ENCODE results near the gene RALGAPA1.
"Not testable (repeated sequence)": the region's sequence is repeated elsewhere in the genome, so short reads cannot be mapped to it uniquely, and the experiment has no call there.

The RALGAPA1 gene

DNA sequence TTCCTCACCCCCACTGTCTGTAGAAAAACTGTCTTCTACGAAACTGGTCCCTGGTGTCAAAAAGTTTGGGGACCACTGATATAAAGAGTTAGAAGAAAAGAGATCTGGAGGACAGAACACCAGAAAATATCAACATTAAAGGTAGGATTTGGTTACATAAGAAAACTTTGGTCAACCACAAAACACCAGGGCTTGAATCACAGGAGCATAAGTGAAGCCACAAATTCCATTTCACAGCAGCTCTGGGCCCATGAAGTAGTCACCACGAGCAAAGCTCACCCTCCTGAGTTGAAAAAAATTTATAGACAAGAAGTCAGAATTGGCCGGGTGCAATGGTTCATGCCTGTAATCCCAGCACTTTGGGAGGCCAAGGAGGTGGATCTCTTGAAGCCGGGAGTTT, 19.4 kb downstream of the RALGAPA1 start:
- TF ChIP-seq, protein P1, sequence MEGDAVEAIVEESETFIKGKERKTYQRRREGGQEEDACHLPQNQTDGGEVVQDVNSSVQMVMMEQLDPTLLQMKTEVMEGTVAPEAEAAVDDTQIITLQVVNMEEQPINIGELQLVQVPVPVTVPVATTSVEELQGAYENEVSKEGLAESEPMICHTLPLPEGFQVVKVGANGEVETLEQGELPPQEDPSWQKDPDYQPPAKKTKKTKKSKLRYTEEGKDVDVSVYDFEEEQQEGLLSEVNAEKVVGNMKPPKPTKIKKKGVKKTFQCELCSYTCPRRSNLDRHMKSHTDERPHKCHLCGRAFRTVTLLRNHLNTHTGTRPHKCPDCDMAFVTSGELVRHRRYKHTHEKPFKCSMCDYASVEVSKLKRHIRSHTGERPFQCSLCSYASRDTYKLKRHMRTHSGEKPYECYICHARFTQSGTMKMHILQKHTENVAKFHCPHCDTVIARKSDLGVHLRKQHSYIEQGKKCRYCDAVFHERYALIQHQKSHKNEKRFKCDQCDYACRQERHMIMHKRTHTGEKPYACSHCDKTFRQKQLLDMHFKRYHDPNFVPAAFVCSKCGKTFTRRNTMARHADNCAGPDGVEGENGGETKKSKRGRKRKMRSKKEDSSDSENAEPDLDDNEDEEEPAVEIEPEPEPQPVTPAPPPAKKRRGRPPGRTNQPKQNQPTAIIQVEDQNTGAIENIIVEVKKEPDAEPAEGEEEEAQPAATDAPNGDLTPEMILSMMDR (IDR thresholded peaks at IDR 0.05; ENCODE audit: control extremely low read depth, extremely low read depth, low read depth, missing control alignments): no peak
- ChIA-PET POLR2A (no interaction called here), CTCF (interaction anchor here (1.2 kb wide), 1 partner anchor 26 kb away, joined by 3 read pairs; no protein-coding TSS in a partner anchor)
- no peak for DNase-seq (ENCODE audit: extremely low spot score)

- TF ChIP-seq, protein P1 (IDR thresholded peaks at IDR 0.05; ENCODE audit: control extremely low read depth, extremely low read depth, low read depth, missing control alignments): no peak
- POLR2A ChIA-PET: no interaction called here
- CTCF ChIA-PET: interaction anchor here (1.5 to 3.1 kb wide), 3 partner anchors 11 to 27 kb away, joined by 4 to 8 read pairs (median 6); no protein-coding TSS in a partner anchor
- DNase-seq (ENCODE audit: extremely low spot score): no peak
These were observed 22.2 kb downstream of the RALGAPA1 start for GRCh38 chr14:35786856-35787255.

DNA sequence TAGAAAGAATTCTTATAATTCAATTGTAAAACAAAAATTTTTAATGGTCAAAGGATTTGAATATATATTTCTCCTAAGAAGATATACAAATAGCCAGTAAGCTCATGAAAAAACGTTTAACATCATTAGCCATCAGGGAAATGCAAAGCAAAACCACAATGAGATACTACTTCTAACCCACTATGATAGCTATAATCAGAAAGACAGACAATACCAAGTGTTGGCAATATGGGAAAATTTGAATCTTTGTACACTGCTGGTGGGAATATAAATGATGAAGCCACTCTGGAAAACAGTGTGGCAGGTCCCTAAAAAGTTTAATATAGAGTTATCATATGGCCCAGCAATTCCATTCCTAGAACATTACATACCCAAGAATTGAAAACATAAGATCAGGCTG, 25.4 kb downstream of the RALGAPA1 start:
- POLR2A ChIA-PET: no interaction called here
- DNase-seq (ENCODE audit: extremely low spot score): no peak
- TF ChIP-seq, protein P1 (IDR thresholded peaks at IDR 0.05; ENCODE audit: control extremely low read depth, extremely low read depth, low read depth, missing control alignments): no peak
- CTCF ChIA-PET: interaction anchor here (1.0 to 2.0 kb wide), 5 partner anchors 12 to 94 kb away, joined by 3 to 7 read pairs (median 3); no protein-coding TSS in a partner anchor

DNA sequence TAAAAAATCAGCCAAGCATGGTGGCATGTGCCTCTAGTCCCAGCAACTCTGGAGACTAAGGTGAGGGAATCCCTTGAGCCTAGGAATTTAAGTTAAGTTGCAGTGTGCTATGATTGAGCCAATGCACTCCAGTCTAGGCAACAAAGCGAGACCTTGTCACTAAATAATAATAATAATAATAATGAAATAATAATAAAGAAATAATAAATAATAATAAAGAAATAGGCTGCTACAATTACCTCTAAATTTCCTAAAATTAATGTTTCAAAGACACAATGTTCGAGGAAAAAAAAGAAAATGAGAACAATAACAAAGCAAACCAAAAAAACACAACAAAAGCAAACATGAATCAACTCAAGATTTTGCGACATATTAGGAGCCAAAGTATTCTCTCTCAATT, 29.7 kb downstream of the RALGAPA1 start:
- TF ChIP-seq, protein P1 (IDR thresholded peaks at IDR 0.05; ENCODE audit: control extremely low read depth, extremely low read depth, low read depth, missing control alignments): no peak
- ChIA-PET CTCF (interaction anchor here (0.9 to 1.0 kb wide), 2 partner anchors 18 to 22 kb away, joined by 3 read pairs; no protein-coding TSS in a partner anchor), POLR2A (no interaction called here)
- DNase-seq (ENCODE audit: extremely low spot score): no peak

- CTCF ChIA-PET: not testable (repeated sequence)
These were observed 31.5 kb downstream of the RALGAPA1 start for GRCh38 chr14:35777550-35777949.

DNA sequence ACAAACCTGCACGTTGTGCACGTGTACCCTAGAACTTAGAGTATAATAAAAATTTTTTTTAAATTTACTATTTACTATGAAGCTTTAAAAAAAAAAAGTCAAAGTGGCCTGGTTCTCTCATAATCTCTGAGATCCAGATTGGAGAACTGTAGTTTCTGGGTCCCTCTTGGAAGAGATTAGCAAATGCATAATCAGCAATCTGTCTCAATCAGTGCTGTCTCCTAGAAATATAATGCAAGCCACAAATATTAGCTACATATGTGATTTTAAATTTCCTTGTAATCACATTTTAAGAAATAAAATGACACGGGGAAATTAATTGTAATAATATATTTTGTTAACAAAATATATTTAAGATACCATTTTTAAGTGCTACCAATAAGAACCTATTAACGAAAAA, 32.3 kb downstream of the RALGAPA1 start:
- POLR2A ChIA-PET: no interaction called here
- TF ChIP-seq, protein P1 (IDR thresholded peaks at IDR 0.05; ENCODE audit: control extremely low read depth, extremely low read depth, low read depth, missing control alignments): no peak
- DNase-seq (ENCODE audit: extremely low spot score): no peak
- CTCF ChIA-PET: interaction anchor here (1.2 to 2.0 kb wide), 3 partner anchors 10 to 19 kb away, joined by 3 to 8 read pairs (median 4); no protein-coding TSS in a partner anchor

More at GRCh38 chr14:35777550-35777949, 31.5 kb downstream of the RALGAPA1 start:
- POLR2A ChIA-PET; DNase-seq (ENCODE audit: extremely low spot score): not testable (repeated sequence)

GRCh38 chr14:35776085-35776484, 33.0 kb downstream of the RALGAPA1 start:
- CTCF ChIA-PET: interaction anchor here (1.2 to 2.0 kb wide), 4 partner anchors 9 to 42 kb away, joined by 3 to 8 read pairs (median 4); no protein-coding TSS in a partner anchor
- POLR2A ChIA-PET; DNase-seq (ENCODE audit: extremely low spot score): not testable (repeated sequence)

DNA sequence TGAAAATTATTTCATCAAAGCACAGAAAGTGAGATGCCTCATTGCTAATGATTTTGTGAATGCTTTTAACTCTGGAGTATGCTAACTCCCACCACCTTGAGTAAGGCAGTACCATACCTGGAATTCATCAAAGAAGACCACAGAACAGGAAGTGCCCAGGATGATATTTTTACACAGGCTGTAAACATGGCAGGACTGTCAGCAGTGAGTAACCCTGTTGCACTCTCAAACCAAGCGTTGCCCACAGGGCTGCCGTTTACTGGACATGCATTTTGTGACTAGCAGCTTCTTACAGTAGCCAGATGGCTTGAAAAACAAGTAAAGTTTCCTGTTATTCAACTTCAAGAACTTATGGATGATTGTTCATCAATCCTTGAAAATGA, 42.4 kb downstream of the RALGAPA1 start:
- no peak for DNase-seq (ENCODE audit: extremely low spot score)
- ChIA-PET POLR2A (no interaction called here), CTCF (interaction anchor here (1.1 to 1.4 kb wide), 2 partner anchors 10 to 18 kb away, joined by 3 to 5 read pairs; no protein-coding TSS in a partner anchor)
- TF ChIP-seq, protein P1 (IDR thresholded peaks at IDR 0.05; ENCODE audit: control extremely low read depth, extremely low read depth, low read depth, missing control alignments): no peak
